KOPT-K1 (cell line): Measurements from ENCODE around the gene PRR7.

ENCODE experiments used
- H3K27ac ChIP-seq: fragments of 200-600 bp; sonication (generic); 2 replicates; pipeline ENCODE4 v1.5.1; 2016; ENCODE audit warnings: antibody characterized with exemption, mild to moderate bottlenecking, low read depth, low read length; ENCODE audit not compliant: poor library complexity, severe bottlenecking
- H3K36me3 ChIP-seq: fragments of 200-600 bp; sonication (generic); 2 replicates; pipeline ENCODE4 v1.5.1; 2017; ENCODE audit warnings: antibody characterized with exemption, mild to moderate bottlenecking, low read length, moderate library complexity; ENCODE audit not compliant: insufficient read depth
- H3K9me3 ChIP-seq: fragments of 200-600 bp; sonication (generic); 2 replicates; pipeline ENCODE4 v1.5.1; 2017; ENCODE audit warnings: antibody characterized with exemption, low read length, mild to moderate bottlenecking; ENCODE audit not compliant: insufficient read depth, poor library complexity, severe bottlenecking

PRR7 gene

GRCh38 chr5:177462021-177462670 lies 15.5 kb downstream of the PRR7 start:
- H3K36me3 ChIP-seq: peaks cover 59% of the 10 kb centered on the region
- H3K9me3 ChIP-seq: no peaks in the 10 kb centered on the region
- no peak overlapping the region for H3K27ac ChIP-seq

- Histone ChIP-seq H3K27ac (no peak overlapping the region), H3K36me3 (peaks cover 51% of the 10 kb centered on the region), H3K9me3 (no peaks in the 10 kb centered on the region)
Measured at GRCh38 chr5:177465044-177465443, 18.4 kb downstream of the PRR7 start.

GRCh38 chr5:177466861-177467260 lies 20.2 kb downstream of the PRR7 start:
- peaks cover 46% of the 10 kb centered on the region for H3K36me3 ChIP-seq
- H3K9me3 ChIP-seq: no peaks in the 10 kb centered on the region
- H3K27ac ChIP-seq: no peak overlapping the region

GRCh38 chr5:177467436-177467835 lies 20.8 kb downstream of the PRR7 start:
- no peak overlapping the region for H3K27ac ChIP-seq
- H3K9me3 ChIP-seq: no peaks in the 10 kb centered on the region
- peaks cover 46% of the 10 kb centered on the region for H3K36me3 ChIP-seq

GRCh38 chr5:177468329-177468684 lies 21.7 kb downstream of the PRR7 start:
- Histone ChIP-seq H3K9me3 (no peaks in the 10 kb centered on the region), H3K27ac (no peak overlapping the region), H3K36me3 (peaks cover 43% of the 10 kb centered on the region)

GRCh38 chr5:177468685-177469628 lies 22.3 kb downstream of the PRR7 start:
- Histone ChIP-seq H3K36me3 (peaks cover 40% of the 10 kb centered on the region), H3K9me3 (no peaks in the 10 kb centered on the region), H3K27ac (no peak overlapping the region)

- Histone ChIP-seq H3K36me3 (peaks cover 40% of the 10 kb centered on the region), H3K9me3 (no peaks in the 10 kb centered on the region), H3K27ac (no peak overlapping the region)
Measured at GRCh38 chr5:177469750-177470525, 23.3 kb downstream of the PRR7 start.

GRCh38 chr5:177470759-177471536 lies 24.3 kb downstream of the PRR7 start:
- no peak overlapping the region for H3K27ac ChIP-seq
- H3K9me3 ChIP-seq: no peaks in the 10 kb centered on the region
- H3K36me3 ChIP-seq: peaks cover 30% of the 10 kb centered on the region

GRCh38 chr5:177471610-177472356 lies 25.2 kb downstream of the PRR7 start:
- Histone ChIP-seq H3K36me3 (peaks cover 22% of the 10 kb centered on the region), H3K27ac (no peak overlapping the region)

GRCh38 chr5:177472460-177473442 lies 26.1 kb downstream of the PRR7 start:
- Histone ChIP-seq H3K27ac (peak overlapping the region; percentile 61), H3K36me3 (peaks cover 12% of the 10 kb centered on the region), H3K9me3 (no peaks in the 10 kb centered on the region)

More at GRCh38 chr5:177471610-177472356, 25.2 kb downstream of the PRR7 start:
- no peaks in the 10 kb centered on the region for H3K9me3 ChIP-seq

- peak within 1 kb of the TSS; percentile 61 for H3K27ac ChIP-seq
- H3K36me3 ChIP-seq: peaks cover 5% of the 10 kb centered on the region
Measured at GRCh38 chr5:177473443-177474001, 26.9 kb downstream of the PRR7 start, which contains the start of gene DBN1. TSS of gene DBN1 (minus strand) at chr5:177473634. CDS start at chr5:177473521, 113 bp downstream.

GRCh38 chr5:177474002-177474476 lies 27.4 kb downstream of the PRR7 start:
- Histone ChIP-seq H3K36me3 (0 out of 2 replicates have a peak, but pooled peaks cover under 1% of the 10 kb centered on the region), H3K9me3 (no peaks in the 10 kb centered on the region), H3K27ac (no peak overlapping the region)

More at GRCh38 chr5:177473443-177474001, 26.9 kb downstream of the PRR7 start, which contains the start of gene DBN1:
- H3K9me3 ChIP-seq: no peaks in the 10 kb centered on the region
